NCI-H524 treated with DMSO at 0.1 percent for 48 hours (cell line): ENCODE data around the gene CD6.

ENCODE experiments used
- DNase-seq: peaks from one replicate; lab custom pipeline; 2025; lab: John Stamatoyannopoulos, UW

The CD6 gene

GRCh38 chr11:61010466-61011228 is 39.2 kb downstream of the CD6 start:
- DNase-seq = no peak

- no peak for DNase-seq
Measured at GRCh38 chr11:61011229-61011870, 39.9 kb downstream of the CD6 start.

DNA sequence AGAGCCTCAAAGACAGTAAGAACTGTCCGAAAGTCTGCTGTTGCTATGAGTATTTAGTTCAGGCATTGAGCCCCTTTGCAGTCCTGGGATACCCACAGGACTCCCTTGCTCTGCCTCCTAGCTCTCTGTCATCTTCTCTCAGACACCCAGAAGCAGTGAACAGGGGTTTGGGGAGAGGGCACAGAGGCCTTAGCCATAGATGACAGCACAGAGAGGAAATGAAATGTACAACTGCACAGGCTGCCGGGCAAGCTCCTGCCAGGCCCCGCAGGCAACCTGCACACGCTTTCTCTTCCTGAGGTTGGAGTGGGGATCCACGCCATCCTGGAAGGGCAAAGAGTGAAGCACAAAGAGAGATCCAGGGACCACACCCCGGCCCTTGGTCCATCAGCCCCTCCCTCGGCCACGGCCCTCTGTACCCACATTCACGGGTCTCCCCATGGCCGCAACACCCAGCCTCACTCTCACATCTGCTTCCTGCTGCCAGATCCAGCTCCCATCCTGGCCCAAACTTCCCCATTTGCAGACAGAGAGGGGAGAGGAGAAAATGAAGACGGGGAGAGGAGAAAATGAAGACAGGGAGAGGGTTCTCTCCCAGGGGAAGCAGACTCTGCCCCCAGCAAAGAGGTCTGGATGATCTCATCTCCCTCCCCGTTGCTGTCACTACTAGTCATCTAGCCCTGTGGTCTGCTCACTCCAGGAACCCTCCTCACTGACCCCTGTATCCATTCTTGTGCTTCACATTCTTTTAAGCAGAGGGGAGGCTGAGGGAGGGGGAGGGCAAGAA is 40.7 kb downstream of the CD6 start:
- no peak for DNase-seq

GRCh38 chr11:61012737-61013215 is 41.3 kb downstream of the CD6 start:
- no peak for DNase-seq

GRCh38 chr11:61018059-61018458 is 46.6 kb downstream of the CD6 start:
- DNase-seq = no peak

GRCh38 chr11:61019037-61019831 is 47.8 kb downstream of the CD6 start:
- no peak for DNase-seq

GRCh38 chr11:61019832-61020405 is 48.4 kb downstream of the CD6 start:
- DNase-seq = no peak

- no peak for DNase-seq
Measured at GRCh38 chr11:61020551-61021235, 49.2 kb downstream of the CD6 start.

DNA sequence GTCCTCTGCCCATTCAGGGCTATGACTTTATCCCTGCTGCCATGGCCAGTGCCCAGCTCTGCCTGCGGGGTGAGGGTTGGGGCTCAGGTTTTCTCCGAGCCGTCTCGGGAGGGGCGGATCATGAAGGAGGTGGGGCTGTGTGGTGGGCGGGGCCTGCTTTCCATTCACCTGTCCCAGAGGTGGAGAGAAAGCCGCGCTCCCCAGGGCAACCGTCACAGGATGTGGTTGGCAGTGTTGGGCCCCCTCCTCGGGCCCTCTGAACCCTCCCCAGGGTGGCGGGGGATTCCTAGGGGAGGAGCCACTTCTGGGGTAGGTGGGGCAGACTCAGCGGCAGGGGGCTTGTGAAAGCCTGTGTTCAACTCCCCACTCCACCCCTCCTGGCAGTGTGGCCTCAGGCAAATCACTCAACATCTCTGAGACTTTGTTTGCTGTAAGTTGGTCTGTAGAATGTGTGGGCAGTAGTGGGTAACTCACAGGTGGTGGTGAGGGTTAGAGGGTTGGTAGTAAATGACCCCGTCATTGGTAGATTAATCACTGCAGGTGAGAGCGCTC is 50.3 kb downstream of the CD6 start:
- DNase-seq = no peak

GRCh38 chr11:61022311-61023085 is 51.0 kb downstream of the CD6 start:
- no peak for DNase-seq

DNA sequence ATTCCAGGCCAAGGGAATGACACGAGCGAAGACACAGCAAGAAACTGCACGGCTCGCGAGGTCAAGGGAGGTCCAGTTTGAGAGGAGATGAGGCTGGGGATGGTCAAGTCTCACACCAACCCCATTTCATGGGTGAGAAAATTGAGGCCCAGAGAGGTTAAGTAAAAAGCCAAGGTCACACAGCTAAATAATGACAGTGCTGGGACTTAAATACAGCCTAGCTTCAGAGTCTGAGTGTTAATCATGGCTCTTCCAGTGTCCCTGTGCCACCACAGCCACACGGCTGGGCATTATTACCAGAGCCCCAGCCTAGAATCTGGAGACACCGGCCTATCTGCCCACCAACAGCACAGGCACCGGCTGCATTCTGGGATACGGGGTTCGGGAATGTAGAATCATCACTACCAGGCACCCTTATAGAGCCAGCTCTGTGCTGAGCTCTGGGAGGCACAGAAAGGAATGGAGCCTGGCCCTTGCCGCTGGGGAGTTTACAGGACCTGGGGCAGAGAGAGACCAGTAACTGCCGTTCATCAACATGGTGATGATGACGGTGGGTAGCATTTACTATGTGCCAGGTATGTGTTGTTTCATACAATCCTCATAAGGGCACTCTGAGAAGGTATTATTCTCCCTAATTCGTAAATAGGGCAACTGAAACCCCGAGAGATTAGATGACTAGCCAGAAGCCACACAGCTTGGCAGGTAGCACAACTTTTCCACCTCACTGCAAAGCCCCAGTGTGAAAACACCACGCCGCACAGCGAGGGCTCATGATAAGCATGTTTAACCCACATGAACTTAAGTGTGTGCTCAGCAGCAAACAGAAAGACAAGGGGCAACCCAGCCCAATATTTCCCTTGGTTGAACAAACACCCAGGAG is 51.8 kb downstream of the CD6 start:
- no peak for DNase-seq

DNA sequence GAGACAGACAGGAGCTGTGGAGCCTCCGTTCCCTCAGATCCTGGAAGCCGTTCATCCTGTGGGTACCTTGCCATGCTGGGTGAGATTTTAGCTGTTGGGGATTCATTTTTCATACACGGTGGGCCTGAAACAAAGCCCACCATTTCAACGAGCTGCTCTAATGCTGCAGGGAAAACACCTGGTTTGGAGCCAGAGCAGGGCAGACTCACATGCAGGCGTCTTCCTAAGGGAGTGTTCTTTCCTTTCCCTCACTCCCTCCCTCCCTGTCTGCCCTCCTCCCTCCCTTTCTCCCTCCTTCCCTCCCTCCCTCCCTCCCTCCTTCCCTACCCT is 52.5 kb downstream of the CD6 start:
- no peak for DNase-seq

GRCh38 chr11:61024938-61025820 is 53.7 kb downstream of the CD6 start:
- DNase-seq = no peak

DNA sequence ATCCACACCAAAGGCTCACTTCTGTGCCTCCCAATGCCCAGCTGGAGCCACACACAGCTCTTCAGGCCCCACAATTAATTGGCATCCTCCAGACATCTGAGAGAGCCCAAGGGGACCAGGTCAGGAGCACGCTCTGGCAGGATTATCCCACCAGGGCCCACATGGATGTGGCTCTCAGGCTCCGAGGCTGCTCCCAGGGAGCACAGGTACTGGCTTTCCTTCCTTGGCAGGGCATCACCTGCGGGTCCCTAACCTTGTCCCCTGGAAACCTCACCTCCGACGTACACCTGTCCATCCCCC is 54.3 kb downstream of the CD6 start:
- DNase-seq = no peak

DNA sequence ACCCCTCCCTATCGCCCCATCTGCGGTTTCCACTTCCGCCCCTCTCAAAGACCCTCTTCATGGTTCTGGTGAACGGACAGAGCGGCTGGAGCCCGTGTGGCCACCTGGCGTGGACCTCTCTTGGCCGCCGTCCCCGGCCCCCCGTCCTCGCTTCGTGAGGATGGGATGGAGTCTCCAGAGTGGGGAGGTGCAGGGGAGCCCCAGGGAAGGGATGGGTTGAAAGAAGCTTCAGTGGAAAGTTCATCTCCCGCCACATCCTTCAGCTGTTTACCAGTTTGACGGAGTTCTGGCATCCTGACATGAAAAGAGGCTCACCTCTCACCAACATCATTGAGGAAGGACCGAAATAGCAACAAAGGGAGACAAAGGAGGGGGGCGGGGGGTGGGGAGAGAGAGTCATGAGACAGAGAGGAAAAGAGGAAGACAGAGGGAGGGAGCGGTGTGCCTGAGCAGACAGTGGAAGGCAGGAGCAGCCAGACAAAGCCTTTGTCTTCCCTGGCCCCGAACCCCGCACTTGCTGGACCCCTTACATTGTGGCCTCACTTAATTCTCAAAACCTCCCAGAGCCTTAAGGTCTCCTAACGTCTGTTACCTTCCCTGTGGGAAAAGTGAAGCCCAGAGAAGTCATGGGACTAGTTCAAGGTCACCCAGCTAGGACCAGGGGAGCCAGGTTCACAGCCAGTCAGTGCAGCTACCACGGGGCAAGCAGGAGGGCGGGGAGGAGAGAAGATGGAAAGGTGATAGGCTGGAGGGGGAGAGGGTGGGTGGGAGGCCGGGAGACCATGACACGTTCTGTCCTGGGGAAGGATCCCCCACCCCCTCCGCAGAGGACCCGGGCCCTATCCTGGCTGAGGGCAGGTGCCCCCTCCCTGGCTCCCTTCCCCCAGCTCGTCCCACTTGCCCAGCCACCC is 54.9 kb downstream of the CD6 start:
- DNase-seq = no peak

DNA sequence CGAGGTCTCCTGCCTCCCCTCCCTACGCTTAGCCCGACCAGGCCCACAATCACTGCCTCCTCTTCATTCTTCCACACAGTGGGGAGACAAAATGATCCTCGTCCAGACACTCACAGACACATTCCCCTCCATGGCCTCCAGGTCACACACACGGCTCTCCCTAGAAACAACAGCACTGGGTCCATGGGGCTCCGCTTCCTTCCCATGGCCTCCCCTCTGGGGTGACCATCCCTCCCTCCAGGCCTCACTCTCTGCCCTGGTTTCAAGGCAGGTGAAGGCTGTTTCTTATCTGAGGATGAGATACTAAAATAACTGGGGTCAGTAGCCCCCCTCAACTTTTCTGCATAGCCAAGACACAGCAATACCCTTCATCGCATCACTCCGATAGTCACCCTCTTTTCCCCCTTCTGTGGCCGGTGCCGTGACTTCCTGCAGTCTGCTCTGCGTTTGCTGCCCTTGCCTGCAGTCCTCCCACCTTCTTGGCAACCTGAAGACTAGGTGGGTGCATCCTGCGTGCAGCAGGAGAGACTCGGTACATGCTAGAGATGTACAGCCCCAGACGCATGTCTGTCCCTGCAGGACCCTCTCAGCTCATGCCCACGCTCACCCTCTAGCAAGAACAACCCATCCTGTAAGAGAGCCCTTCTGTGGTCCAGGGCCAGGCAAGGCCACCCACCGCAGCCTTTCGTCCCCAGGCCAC is 55.8 kb downstream of the CD6 start:
- no peak for DNase-seq
